HG02763 (cell line): ENCODE results near the gene NT5DC1.

Experiments used
- ATAC-seq: cut with Tn5 transposase; IDR thresholded peaks from one replicate; pipeline ENCODE4 v1.9.1; 2021; ENCODE audit warnings: mild to moderate bottlenecking, moderate library complexity; ENCODE audit not compliant: unreplicated experiment

NT5DC1 gene

GRCh38 chr6:116180375-116180774, 79.7 kb downstream of the NT5DC1 start:
- no peak for ATAC-seq

- no peak for ATAC-seq
Measured at GRCh38 chr6:116189472-116189871, 88.8 kb downstream of the NT5DC1 start.

- ATAC-seq = no peak
Measured at GRCh38 chr6:116190550-116190949, 89.9 kb downstream of the NT5DC1 start.

DNA sequence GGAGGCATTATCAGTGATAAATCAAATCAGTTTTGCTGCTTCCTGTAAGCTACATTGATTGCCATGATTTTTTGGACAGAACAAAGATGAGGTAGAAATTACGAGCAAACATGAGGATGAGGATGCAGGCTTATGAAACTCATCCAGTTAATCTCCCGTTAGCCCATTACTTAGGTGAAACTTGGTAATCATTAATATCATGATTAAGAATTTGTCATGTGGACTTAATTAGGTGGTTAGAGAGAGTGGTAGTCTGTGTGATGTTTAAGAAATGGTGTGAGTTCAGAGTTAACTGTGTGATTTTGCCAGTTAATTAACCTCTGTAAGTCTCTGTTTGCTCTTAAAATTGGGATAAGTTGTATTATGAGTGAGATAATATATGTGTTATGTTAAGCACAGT, 91.2 kb downstream of the NT5DC1 start:
- no peak for ATAC-seq

DNA sequence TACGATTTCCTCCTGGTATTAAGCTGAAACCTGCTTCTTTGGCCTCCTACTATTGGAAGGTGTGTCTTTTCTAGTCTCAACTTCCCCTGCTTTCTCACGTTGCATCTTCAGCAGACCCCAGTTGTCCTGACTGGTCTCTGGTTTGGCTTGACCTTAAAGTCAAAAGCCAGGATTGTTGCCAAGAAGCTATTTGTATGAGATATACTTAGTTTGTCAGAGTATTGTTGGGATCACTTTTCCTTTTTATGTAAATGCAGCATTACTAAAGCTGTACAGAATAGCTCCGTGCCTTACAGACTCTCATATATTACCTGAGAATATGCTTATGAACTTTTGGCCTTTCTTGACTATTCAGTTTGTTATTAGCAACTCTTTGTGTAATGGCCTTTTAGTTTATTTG, 92.1 kb downstream of the NT5DC1 start:
- no peak for ATAC-seq

DNA sequence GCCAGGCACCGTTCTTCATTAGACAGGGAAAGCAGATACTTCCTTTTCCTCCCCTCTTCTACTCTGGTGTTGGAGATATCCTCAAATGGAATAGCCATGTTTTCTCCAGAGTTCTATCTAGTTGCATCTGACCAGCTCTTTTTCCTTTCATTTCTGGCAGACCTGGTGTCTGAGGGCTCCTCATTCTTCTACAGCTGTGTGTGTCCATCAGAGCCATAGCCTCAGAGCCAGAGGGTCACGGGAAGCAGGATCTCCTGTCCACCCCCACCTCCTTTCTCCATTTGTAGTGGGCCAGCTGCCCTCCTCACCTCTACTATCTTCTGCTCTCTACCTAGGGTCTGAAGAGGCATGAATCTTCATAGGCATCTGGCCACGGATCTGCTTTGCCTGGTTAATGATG, 96.2 kb downstream of the NT5DC1 start:
- no peak for ATAC-seq

GRCh38 chr6:116200619-116201249, 100.1 kb downstream of the NT5DC1 start:
- no peak for ATAC-seq

- ATAC-seq = no peak
Measured at GRCh38 chr6:116201538-116201937, 100.9 kb downstream of the NT5DC1 start.

DNA sequence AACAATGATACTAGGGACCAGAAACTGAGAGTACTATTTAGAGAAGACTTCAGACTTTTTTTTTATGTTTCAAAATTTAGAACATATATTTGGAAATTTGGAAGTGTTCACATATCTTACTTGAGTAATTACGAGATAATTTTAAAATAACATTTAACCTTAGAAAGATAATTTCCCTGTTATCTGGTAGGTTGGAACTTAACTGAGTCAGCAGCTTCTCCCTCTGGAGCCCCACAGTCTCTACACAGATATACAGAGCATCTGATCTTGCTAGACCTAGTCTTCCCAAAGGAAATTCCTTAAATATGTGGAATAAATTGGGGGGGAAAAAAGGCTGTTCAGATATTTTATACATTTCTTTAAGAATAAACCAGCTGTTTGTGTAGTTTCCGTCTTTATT, 104.6 kb downstream of the NT5DC1 start:
- ATAC-seq = no peak

DNA sequence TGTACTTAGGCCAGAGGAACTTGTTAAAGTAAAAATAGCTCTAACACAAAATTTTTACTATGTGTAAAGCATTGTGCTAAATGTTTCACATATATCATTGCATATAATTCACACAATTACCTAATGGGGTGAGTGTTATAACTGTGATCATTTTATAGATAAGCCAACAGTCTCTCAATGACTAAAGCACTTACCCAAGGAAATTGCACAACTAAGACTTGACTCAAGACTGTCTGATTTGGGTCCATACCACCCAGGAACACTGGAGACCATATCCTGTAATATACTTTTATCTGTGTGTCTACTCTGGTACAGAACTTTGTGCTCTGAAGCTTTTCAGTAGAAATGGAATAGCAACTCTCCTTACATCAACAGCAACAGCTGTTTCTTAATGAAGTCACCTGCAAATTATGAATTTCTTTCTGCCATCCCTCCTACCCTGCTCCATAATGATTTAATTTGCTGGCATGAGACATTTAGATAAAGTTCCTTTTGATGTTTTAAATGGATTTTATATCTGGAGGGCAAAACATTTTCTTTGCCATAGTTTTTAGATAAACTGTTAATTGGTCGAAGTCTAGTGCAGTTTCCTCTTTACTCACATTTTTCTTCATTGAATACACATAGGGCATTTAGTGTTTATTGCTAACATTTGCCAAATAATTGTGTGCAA, 105.7 kb downstream of the NT5DC1 start:
- ATAC-seq = no peak

- no peak for ATAC-seq
Measured at GRCh38 chr6:116208056-116208785, 107.6 kb downstream of the NT5DC1 start.

- no peak for ATAC-seq
Measured at GRCh38 chr6:116210316-116210715, 109.7 kb downstream of the NT5DC1 start.

DNA sequence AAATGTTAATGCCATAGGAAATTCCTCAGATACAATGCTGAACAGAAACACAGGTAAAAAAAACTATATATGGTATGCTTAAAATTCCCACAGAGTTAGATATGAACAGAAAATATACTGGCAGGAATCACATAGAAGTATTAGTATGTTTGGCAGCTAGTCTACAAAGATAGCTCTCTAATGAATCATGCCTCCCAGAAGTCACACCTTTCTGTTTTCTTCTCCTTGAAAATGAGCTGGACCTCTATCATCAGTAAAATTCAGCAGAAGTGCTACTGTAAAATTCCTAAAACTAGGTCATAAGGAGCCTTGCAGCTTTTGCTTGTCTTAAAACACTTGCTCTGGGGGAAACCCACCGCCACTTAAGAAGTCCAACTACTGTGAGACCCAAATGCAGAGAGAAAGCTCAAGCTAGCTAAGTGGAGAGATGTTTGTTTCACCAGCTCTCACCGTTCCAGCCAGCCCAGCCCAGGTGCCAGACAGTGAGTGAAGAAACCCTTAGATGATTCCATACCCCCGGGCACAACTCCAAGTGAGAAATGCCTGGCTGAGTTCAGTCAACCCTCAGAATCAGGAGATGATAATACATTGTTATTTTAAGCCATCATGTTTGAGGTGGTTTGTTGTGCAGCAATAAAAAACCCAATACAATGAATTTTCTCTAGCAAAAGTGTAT, 110.2 kb downstream of the NT5DC1 start:
- ATAC-seq = no peak

- ATAC-seq = no peak
Measured at GRCh38 chr6:116214681-116215080, 114.0 kb downstream of the NT5DC1 start.

DNA sequence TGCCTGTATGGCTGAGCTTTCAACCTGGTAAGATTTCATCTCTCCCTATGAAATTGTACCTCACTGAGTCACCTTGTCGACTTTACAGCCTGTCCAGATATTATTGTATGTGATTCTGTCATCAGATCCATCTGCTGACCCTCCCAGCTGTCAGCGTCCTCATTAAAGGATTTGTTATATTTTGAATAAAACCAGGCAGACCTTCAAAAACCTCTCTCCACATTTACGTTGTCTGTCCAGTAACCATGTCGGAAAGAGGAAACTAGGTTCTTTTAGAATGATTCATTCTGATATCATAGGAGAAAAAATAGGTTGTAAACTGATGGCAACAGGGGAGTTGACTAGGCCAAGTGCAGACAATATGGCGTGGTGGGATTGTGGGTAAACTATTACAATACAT, 114.8 kb downstream of the NT5DC1 start:
- no peak for ATAC-seq

DNA sequence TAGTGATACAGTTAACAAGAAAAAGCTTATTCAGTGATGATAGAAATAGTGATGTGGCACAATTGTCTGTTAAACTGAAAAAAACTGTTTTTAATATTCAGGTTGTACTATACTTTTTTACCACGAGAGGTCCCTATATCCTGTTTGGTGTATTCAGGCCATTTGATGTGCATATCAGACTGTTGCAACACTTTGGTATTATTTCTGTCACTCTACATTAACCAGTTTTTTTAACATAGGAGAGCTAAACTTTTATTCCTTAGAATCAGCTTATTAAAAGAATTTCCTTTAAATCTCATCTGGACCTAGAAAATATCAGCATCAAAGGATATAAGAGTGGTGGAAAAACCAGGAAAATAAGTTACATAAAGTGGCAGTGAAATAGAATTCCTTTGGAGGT, 116.4 kb downstream of the NT5DC1 start:
- no peak for ATAC-seq

GRCh38 chr6:116218172-116218633, 117.5 kb downstream of the NT5DC1 start:
- no peak for ATAC-seq

DNA sequence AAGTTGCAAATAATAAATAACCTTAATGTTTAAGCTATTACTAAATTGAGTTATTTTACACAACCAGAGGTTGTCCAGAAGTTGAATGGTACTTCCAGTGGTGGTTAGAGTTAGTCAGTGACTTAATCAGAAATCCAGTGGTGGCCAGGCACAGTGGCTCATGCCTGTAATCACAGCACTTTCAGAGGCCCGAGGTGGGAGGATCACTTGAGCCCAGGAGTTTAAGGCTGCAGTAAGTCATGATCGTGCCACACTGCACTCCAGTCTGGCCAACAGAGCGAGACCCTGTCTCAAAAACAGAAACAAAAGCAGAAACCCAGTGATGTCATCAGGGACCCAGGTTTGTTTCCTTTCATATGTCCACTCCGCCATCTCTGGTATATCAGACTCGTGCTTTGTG, 118.2 kb downstream of the NT5DC1 start:
- no peak for ATAC-seq

GRCh38 chr6:116221067-116221466, 120.4 kb downstream of the NT5DC1 start:
- ATAC-seq = no peak

DNA sequence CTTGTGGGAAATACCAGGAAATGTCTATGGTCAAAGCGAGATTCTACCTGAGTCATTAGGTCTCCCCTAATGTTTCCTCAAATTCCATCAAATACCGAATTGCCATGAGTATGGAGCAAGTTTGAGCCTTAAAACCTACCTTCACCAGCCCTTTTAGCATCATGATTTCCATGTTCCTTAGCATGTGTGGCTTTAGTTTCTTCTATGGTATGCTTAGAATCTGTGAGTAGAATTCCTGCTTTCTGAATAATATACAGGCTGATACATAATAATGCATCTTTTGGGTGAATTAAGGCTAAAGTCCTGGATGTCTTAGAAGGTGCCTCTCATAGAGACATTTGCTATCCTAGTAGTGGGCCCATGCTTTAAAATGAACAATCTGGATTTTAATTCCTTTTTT, 121.3 kb downstream of the NT5DC1 start:
- ATAC-seq = no peak

DNA sequence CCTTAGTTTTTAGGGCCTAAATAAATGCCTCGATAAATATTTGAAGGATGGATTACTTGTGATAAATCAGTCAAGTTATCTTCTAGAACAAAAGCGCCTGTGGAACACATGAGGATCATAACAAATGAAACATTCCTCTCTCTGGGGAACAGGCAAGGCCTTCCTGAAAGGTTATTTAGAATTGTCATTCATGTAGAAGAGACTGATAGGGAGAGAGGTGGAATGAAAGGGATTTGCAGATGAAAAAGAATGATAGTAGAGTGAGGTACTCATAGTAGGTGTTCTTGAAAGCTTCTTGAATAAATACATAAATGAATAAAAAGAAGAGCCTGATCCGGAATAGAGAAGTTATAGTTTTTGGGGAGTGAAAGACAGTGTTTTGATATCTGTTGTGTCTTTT, 122.7 kb downstream of the NT5DC1 start:
- ATAC-seq = no peak
